Body of pancreas (tissue), 4 donors: Measurements from ENCODE around the gene RETN.

Experiments used
- POLR2A ChIP-seq, 3 donors: fragments of 450-650 bp; IDR thresholded peaks; one replicate each; pipeline ENCODE4 v1.6.1; 2016; ENCODE audit warnings: antibody characterized with exemption in 3 of 3, mild to moderate bottlenecking in 2 of 3
- TF ChIP-seq, protein P1 (sequence below), 7 experiments: fragments of 450-650 bp in 4 of 7; fragments of 200-600 bp in 3 of 7; sonication (generic) in 3 of 7; IDR thresholded peaks; one replicate each; pipeline ENCODE4 v1.5.1; 2016 to 2019; ENCODE audit warnings: antibody characterized with exemption in 7 of 7

DNA sequence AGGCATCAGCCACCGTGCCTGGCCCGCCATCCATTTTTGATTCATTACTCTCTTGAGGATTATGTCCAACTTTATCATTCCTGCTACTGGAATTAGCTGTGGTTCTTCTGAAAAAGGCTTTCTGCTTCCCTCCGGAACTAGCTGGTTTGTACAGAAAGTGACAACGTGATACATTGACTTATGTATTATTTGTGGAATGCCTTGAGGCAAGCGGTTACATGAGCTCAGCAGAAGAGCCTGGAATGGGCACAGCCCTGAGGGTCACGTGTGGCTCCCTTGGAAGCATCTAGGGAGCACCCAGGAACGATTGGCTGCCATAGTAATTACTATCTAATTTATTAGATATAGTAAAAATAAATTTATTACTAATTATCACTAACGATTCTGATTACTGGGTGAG is 14.4 kb upstream of the RETN start:
- TF ChIP-seq, protein P1, sequence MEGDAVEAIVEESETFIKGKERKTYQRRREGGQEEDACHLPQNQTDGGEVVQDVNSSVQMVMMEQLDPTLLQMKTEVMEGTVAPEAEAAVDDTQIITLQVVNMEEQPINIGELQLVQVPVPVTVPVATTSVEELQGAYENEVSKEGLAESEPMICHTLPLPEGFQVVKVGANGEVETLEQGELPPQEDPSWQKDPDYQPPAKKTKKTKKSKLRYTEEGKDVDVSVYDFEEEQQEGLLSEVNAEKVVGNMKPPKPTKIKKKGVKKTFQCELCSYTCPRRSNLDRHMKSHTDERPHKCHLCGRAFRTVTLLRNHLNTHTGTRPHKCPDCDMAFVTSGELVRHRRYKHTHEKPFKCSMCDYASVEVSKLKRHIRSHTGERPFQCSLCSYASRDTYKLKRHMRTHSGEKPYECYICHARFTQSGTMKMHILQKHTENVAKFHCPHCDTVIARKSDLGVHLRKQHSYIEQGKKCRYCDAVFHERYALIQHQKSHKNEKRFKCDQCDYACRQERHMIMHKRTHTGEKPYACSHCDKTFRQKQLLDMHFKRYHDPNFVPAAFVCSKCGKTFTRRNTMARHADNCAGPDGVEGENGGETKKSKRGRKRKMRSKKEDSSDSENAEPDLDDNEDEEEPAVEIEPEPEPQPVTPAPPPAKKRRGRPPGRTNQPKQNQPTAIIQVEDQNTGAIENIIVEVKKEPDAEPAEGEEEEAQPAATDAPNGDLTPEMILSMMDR (IDR thresholded peaks at IDR 0.05): no peak
- no peak for TF ChIP-seq POLR2A (IDR thresholded peaks at IDR 0.05)
